Lung (tissue), 12 donors: ENCODE measurements around the gene ZNF568. TPM values are rescaled to one million over a fixed set of nuclear protein-coding genes. Genes with fewer than 3 reads are reported as not detected.

ENCODE experiments used
- ATAC-seq: fragments of 200-7000 bp; cut with Tn5 transposase; one replicate; pipeline ENCODE4 v1.9.1; 2020; ENCODE audit warnings: moderate number of reproducible peaks; ENCODE audit not compliant: insufficient read depth, low FRiP score
- DNase-seq, 3 donors: peaks; one replicate each; pipeline ENCODE4 v3.0.0-alpha.2; 2013 to 2017
- H3K27ac ChIP-seq, 2 donors: one replicate each; pipeline ENCODE4 v1.5.1; 2013; ENCODE audit warnings: mild to moderate bottlenecking in 2 of 2, moderate library complexity in 2 of 2, control low read depth in 1 of 2, inconsistent platforms in 1 of 2, low read depth in 1 of 2, low read length in 1 of 2
- H3K27me3 ChIP-seq, 3 donors: one replicate each; pipeline ENCODE4 v1.5.1; 2013; ENCODE audit warnings: low read length in 2 of 3; ENCODE audit not compliant: control insufficient read depth in 3 of 3, insufficient read depth in 3 of 3
- H3K36me3 ChIP-seq, 4 donors: one replicate each; pipeline ENCODE4 v1.5.1; 2013; ENCODE audit warnings: low read length in 4 of 4, mild to moderate bottlenecking in 1 of 4, moderate library complexity in 1 of 4; ENCODE audit not compliant: control insufficient read depth in 4 of 4, insufficient read depth in 4 of 4
- H3K4me1 ChIP-seq, 5 donors: one replicate each; pipeline ENCODE4 v1.5.1; 2013; ENCODE audit warnings: low read length in 5 of 5, mild to moderate bottlenecking in 2 of 5, moderate library complexity in 1 of 5; ENCODE audit not compliant: control insufficient read depth in 5 of 5, insufficient read depth in 5 of 5
- H3K4me3 ChIP-seq: one replicate; pipeline ENCODE4 v1.5.1; 2013; ENCODE audit warnings: mild to moderate bottlenecking, control low read depth, moderate library complexity
- H3K9ac ChIP-seq, 2 donors: one replicate each; pipeline ENCODE4 v1.5.1; 2013; ENCODE audit warnings: low read length in 2 of 2, control low read depth in 1 of 2; ENCODE audit not compliant: insufficient read depth in 1 of 2
- H3K9me3 ChIP-seq, 4 donors: one replicate each; pipeline ENCODE4 v1.5.1; 2013; ENCODE audit warnings: low read length in 3 of 4, mild to moderate bottlenecking in 1 of 4, moderate library complexity in 1 of 4; ENCODE audit not compliant: control insufficient read depth in 4 of 4, insufficient read depth in 3 of 4
- WGBS, 2 donors: extraction: QIAGEN DNeasy Blood & Tissue Kit; methylation state at CpG; one replicate each; pipeline ENCODE4 v1.1.7; 2013; 5-methylcytosine and 5-hydroxymethylcytosine counted together
- polyA plus RNA-seq, 2 donors: library from polyadenylated mRNA; stranded (reverse); fragments of 200-250 nt; gene quantifications; one replicate each; pipeline ENCODE4 v1.2.1, GENCODE V29; 2013
- total RNA-seq, 2 donors: library from RNA; depleted of rRNA in 1 of 2; stranded (reverse); fragments of >200 nt in 1 of 2; gene quantifications; one replicate each; pipeline ENCODE4 v1.2.1, GENCODE V29; 2014 to 2021
- TF ChIP-seq, protein P1 (sequence below): IDR thresholded peaks from 2 replicates; pipeline ENCODE4 v1.5.1; 2012; ENCODE audit warnings: mild to moderate bottlenecking; ENCODE audit errors: control extremely low read depth, extremely low read depth
- donor health status: control.
- donor health status: control.
- donor health status: Bipolar disorder and iron deficiency.
- donor health status: healthy.
- donor health status: DM: yes; HTN: yes; CAD: no.

ZNF568 gene
- total and polyA plus RNA-seq, 4 donors, result 2.5 to 25.3 (median 6.1) TPM

- no peaks in the 10 kb centered on the region for H3K36me3 ChIP-seq
- H3K27me3 ChIP-seq, result no peaks in the 10 kb centered on the region
- H3K9ac ChIP-seq, result no peak overlapping the region
- DNase-seq, result no peak
- peaks cover 0 to 16% (median 4%) of the 10 kb centered on the region in 4 donors for H3K9me3 ChIP-seq
- H3K4me1 ChIP-seq, result no peaks in the 10 kb centered on the region
- TF ChIP-seq, protein P1, sequence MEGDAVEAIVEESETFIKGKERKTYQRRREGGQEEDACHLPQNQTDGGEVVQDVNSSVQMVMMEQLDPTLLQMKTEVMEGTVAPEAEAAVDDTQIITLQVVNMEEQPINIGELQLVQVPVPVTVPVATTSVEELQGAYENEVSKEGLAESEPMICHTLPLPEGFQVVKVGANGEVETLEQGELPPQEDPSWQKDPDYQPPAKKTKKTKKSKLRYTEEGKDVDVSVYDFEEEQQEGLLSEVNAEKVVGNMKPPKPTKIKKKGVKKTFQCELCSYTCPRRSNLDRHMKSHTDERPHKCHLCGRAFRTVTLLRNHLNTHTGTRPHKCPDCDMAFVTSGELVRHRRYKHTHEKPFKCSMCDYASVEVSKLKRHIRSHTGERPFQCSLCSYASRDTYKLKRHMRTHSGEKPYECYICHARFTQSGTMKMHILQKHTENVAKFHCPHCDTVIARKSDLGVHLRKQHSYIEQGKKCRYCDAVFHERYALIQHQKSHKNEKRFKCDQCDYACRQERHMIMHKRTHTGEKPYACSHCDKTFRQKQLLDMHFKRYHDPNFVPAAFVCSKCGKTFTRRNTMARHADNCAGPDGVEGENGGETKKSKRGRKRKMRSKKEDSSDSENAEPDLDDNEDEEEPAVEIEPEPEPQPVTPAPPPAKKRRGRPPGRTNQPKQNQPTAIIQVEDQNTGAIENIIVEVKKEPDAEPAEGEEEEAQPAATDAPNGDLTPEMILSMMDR, result no peak
- H3K27ac ChIP-seq, result no peak overlapping the region
- H3K4me3 ChIP-seq, result no peak overlapping the region
- ATAC-seq, result no peak
- WGBS, 2 donors, result 90 to 93% methylated on average over 6 of the region's 6 CpGs
Measured at GRCh38 chr19:36962346-36962745, 46.2 kb downstream of the ZNF568 start.

DNA sequence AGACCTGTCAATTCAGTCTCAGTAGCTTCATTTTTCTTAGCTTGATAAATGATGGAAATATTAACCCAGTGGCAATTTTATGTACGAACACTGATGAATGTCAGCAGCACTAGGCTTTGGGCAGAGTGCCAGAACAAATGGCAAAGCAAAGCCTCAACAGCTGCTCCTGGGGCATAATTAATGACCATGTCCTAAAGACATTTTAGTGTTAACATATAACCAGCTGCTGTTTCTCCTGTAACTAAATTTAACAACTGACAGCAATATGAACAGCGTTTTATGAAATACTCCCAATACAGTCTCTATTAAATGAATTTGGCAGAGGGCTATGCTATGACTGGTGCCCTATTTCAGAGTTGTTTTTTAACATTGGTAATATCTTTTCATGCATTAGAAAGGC, 47.1 kb downstream of the ZNF568 start:
- H3K9me3 ChIP-seq, result peaks cover 0 to 15% (median 2%) of the 10 kb centered on the region in 4 donors
- DNase-seq (peak; percentile 20 to 59 (median 53)), ATAC-seq (no peak)
- H3K27me3 ChIP-seq, result no peaks in the 10 kb centered on the region
- no peaks in the 10 kb centered on the region for H3K36me3 ChIP-seq
- TF ChIP-seq, protein P1, result no peak
- no peak overlapping the region for H3K9ac ChIP-seq
- no peak overlapping the region for H3K27ac ChIP-seq
- no peaks in the 10 kb centered on the region for H3K4me1 ChIP-seq
- WGBS, 2 donors, result 63 to 77% methylated on average over 2 of the region's 2 CpGs
- H3K4me3 ChIP-seq, result no peak overlapping the region

DNA sequence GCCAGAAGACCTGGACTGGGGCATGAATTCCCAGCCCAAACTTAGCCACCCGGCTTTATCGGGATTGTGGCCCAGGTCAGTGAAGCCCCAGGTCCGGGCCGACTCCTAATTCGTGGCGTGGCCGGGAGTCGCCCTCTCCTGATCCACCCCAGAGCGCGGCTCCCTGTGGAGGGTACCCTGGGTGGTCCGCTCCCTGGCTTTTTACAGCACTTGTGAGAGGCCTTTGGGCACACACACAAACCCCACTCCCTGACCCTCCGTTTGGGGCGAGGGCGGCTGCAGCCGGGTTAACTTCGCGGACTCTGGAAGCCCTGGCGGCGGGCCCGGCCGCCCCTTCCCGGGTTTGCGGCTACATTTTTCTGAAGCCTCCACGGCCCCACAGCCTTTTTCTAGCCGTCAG, 56.4 kb downstream of the ZNF568 start:
- no peaks in the 10 kb centered on the region for H3K27me3 ChIP-seq
- TF ChIP-seq, protein P1, result no peak
- 25 to 39% methylated on average over 25 of the region's 25 CpGs for WGBS, 2 donors
- no peak overlapping the region for H3K9ac ChIP-seq
- DNase-seq, result no peak
- peak overlapping the region; percentile 86 for H3K4me3 ChIP-seq
- ATAC-seq, result no peak
- peak overlapping the region; percentile 30 to 85 for H3K27ac ChIP-seq
- peaks cover 0 to 11% (median 0%) of the 10 kb centered on the region in 5 donors for H3K4me1 ChIP-seq
- peaks cover 0 to 9% (median 0%) of the 10 kb centered on the region in 4 donors for H3K9me3 ChIP-seq
- peaks cover 0 to 3% (median 2%) of the 10 kb centered on the region in 4 donors for H3K36me3 ChIP-seq
